H1 (cell line): ENCODE data around the gene PLEKHA5. TPM values are rescaled to one million over a fixed set of nuclear protein-coding genes. Genes with fewer than 3 reads are reported as not detected.

Experiments
- CTCF ChIA-PET: fragments of 300-600 bp; sonication (Branson Sonifier 250); formaldehyde crosslinking; loops from one replicate; lab custom pipeline; 2021; ENCODE audit not compliant: partially characterized antibody; lab: Charles Lee
- POLR2A ChIA-PET: fragments of 300-600 bp; sonication (Branson Sonifier 250); formaldehyde crosslinking; loops from one replicate; lab custom pipeline; 2021; ENCODE audit warnings: inconsistent platforms; ENCODE audit not compliant: partially characterized antibody; lab: Charles Lee
- DNase-seq, 2 experiments: peaks; one replicate each; pipeline versions ENCODE4 v3.0.0 to v3.0.0-alpha.2; 2010 to 2022; ENCODE audit warnings: low spot score in 2 of 2, low read depth in 1 of 2, mixed read lengths in 1 of 2
- FAIRE-seq: peaks from 2 replicates; lab custom pipeline; 2011; peaks lifted over from hg19 to GRCh38; lab: Jason Lieb, UNC
- H2AFZ ChIP-seq: 2 replicates; pipeline ENCODE4 v1.8.1; 2012; ENCODE audit warnings: low read length, inconsistent platforms
- H2AK5ac ChIP-seq: 2 replicates; pipeline ENCODE4 v1.6.1; 2013; ENCODE audit warnings: low read depth, low read length
- H2BK120ac ChIP-seq: replicated peaks from 2 replicates; pipeline ENCODE3; 2013; ENCODE audit warnings: low read depth, low read length, inconsistent platforms
- H2BK12ac ChIP-seq: 2 replicates; pipeline ENCODE4 v1.6.1; 2013; ENCODE audit warnings: low read depth, low read length
- H2BK15ac ChIP-seq: 2 replicates; pipeline ENCODE4 v1.6.1; 2013; ENCODE audit warnings: low read length
- H2BK20ac ChIP-seq: 2 replicates; pipeline ENCODE4 v1.6.1; 2013; ENCODE audit warnings: low read length
- H2BK5ac ChIP-seq: 2 replicates; pipeline ENCODE4 v1.6.1; 2013; ENCODE audit warnings: low read depth, low read length
- H3K14ac ChIP-seq: 2 replicates; pipeline ENCODE4 v1.6.1; 2013; ENCODE audit warnings: inconsistent platforms; ENCODE audit not compliant: insufficient read length
- H3K18ac ChIP-seq: 2 replicates; pipeline ENCODE4 v1.6.1; 2013; ENCODE audit warnings: low read length; ENCODE audit errors: extremely low read depth
- H3K23ac ChIP-seq: 2 replicates; pipeline ENCODE4 v1.6.1; 2013; ENCODE audit warnings: inconsistent platforms; ENCODE audit not compliant: insufficient read length
- H3K23me2 ChIP-seq: 2 replicates; pipeline ENCODE4 v1.6.1; 2013; ENCODE audit warnings: low read depth, low read length
- H3K27ac ChIP-seq: 2 replicates; pipeline ENCODE4 v1.6.1; 2011; ENCODE audit warnings: low read depth, low read length, inconsistent platforms
- H3K27me3 ChIP-seq, 4 experiments: replicated peaks in 1 of 4; 1 replicate in 1 of 4; 2 replicates in 3 of 4; pipeline versions ENCODE4 v1.6.1 to v1.8.1; 2011 to 2013; ENCODE audit warnings: low read length in 3 of 4, mild to moderate bottlenecking in 3 of 4, inconsistent platforms in 2 of 4, mixed read lengths in 2 of 4, moderate library complexity in 1 of 4; ENCODE audit not compliant: control insufficient read depth in 3 of 4, insufficient read depth in 3 of 4; ENCODE audit errors: extremely low read depth in 1 of 4
- H3K36me3 ChIP-seq, 4 experiments: 2 replicates each; pipeline versions ENCODE4 v1.6.1 to v1.8.1; 2011 to 2013; ENCODE audit warnings: mild to moderate bottlenecking in 4 of 4, low read length in 3 of 4, moderate library complexity in 2 of 4, control low read depth in 1 of 4, inconsistent platforms in 1 of 4; ENCODE audit not compliant: insufficient read depth in 4 of 4, control insufficient read depth in 2 of 4
- H3K4ac ChIP-seq: replicated peaks from 2 replicates; pipeline ENCODE3; 2013; ENCODE audit warnings: low read length, low read depth, mixed read lengths, inconsistent platforms; ENCODE audit not compliant: insufficient read length
- H3K4me1 ChIP-seq, 4 experiments: replicated peaks in 1 of 4; 1 replicate in 1 of 4; 2 replicates in 3 of 4; pipeline versions ENCODE4 v1.6.1 to v1.8.1; 2011 to 2013; ENCODE audit warnings: low read length in 3 of 4, inconsistent platforms in 2 of 4, mixed read lengths in 1 of 4; ENCODE audit not compliant: insufficient read depth in 4 of 4, control insufficient read depth in 3 of 4
- H3K4me2 ChIP-seq, 2 experiments: 2 replicates each; pipeline versions ENCODE4 v1.6.1 to v1.8.1; 2011 to 2013; ENCODE audit warnings: low read depth in 2 of 2, low read length in 2 of 2, control low read depth in 1 of 2, inconsistent platforms in 1 of 2, mild to moderate bottlenecking in 1 of 2; ENCODE audit not compliant: insufficient read depth in 1 of 2
- H3K4me3 ChIP-seq, 4 experiments: fragments of 200-600, 300-600 bp in 1 of 4; sonication (generic), shearing (Covaris generic), sonication (Bioruptor Twin) in 1 of 4; 2 replicates each; pipeline versions ENCODE4 v1.5.1 to v1.8.1; 2011 to 2016; ENCODE audit warnings: low read length in 4 of 4, low read depth in 3 of 4, control low read depth in 2 of 4, inconsistent platforms in 2 of 4, mild to moderate bottlenecking in 2 of 4, mixed read lengths in 1 of 4, moderate library complexity in 1 of 4; ENCODE audit not compliant: insufficient read depth in 2 of 4; ENCODE audit errors: extremely low read depth in 1 of 4
- H3K56ac ChIP-seq: replicated peaks from 2 replicates; pipeline ENCODE3; 2013; ENCODE audit warnings: low read depth, mild to moderate bottlenecking, mixed read lengths, low read length, inconsistent platforms; ENCODE audit not compliant: insufficient read length
- H3K79me1 ChIP-seq: 2 replicates; pipeline ENCODE4 v1.6.1; 2013; ENCODE audit warnings: low read depth, low read length, control low read depth
- H3K79me2 ChIP-seq, 2 experiments: 2 replicates each; pipeline versions ENCODE4 v1.6.1 to v1.8.1; 2012 to 2013; ENCODE audit warnings: low read length in 2 of 2, mild to moderate bottlenecking in 2 of 2, inconsistent platforms in 1 of 2; ENCODE audit not compliant: insufficient read depth in 2 of 2, control insufficient read depth in 1 of 2
- H3K9ac ChIP-seq, 4 experiments: replicated peaks in 1 of 4; 1 replicate in 1 of 4; 2 replicates in 3 of 4; pipeline versions ENCODE4 v1.6.1 to v1.8.1; 2011 to 2013; ENCODE audit warnings: low read depth in 3 of 4, low read length in 3 of 4, control low read depth in 2 of 4, mild to moderate bottlenecking in 2 of 4, moderate library complexity in 2 of 4, inconsistent platforms in 1 of 4; ENCODE audit errors: extremely low read depth in 1 of 4
- H3K9me3 ChIP-seq, 2 experiments: 2 replicates each; pipeline versions ENCODE4 v1.6.1 to v1.8.1; 2012 to 2013; ENCODE audit warnings: mild to moderate bottlenecking in 2 of 2, moderate library complexity in 2 of 2, control low read depth in 1 of 2, inconsistent platforms in 1 of 2, low read depth in 1 of 2, low read length in 1 of 2, mixed read lengths in 1 of 2; ENCODE audit not compliant: insufficient read depth in 2 of 2
- H4K20me1 ChIP-seq, 2 experiments: replicated peaks in 1 of 2; 2 replicates each; pipeline versions ENCODE3 to v1.8.1; 2011 to 2013; ENCODE audit warnings: inconsistent platforms in 2 of 2, low read length in 2 of 2, mild to moderate bottlenecking in 1 of 2; ENCODE audit not compliant: insufficient read depth in 2 of 2, control insufficient read depth in 1 of 2
- H4K5ac ChIP-seq: 2 replicates; pipeline ENCODE4 v1.6.1; 2013; ENCODE audit warnings: low read length, low read depth, mixed read lengths, inconsistent platforms; ENCODE audit not compliant: insufficient read length
- H4K8ac ChIP-seq: 2 replicates; pipeline ENCODE4 v1.8.0; 2013; ENCODE audit warnings: mild to moderate bottlenecking, moderate library complexity, low read length, inconsistent platforms; ENCODE audit not compliant: insufficient read depth; ENCODE audit errors: extremely low read depth
- H4K91ac ChIP-seq: replicated peaks from 2 replicates; pipeline ENCODE3; 2013; ENCODE audit warnings: low read length, mixed read lengths, inconsistent platforms; ENCODE audit not compliant: insufficient read length
- BCL11A ChIP-seq, 2 experiments: IDR thresholded peaks; one replicate each; pipeline ENCODE4 v1.6.1; 2011; ENCODE audit warnings: low read depth in 2 of 2, low read length in 2 of 2, mild to moderate bottlenecking in 2 of 2
- CBX5 ChIP-seq: fragments of 300-800, 300-1000 bp; sonication (generic); IDR thresholded peaks from 2 replicates; pipeline ENCODE4 v1.7.1; 2016; ENCODE audit warnings: antibody characterized with exemption, low read length, low read depth
- CBX8 ChIP-seq: fragments of 300-800, 300-1000 bp; sonication (generic); IDR thresholded peaks from 2 replicates; pipeline ENCODE4 v1.7.1; 2016; ENCODE audit warnings: low read depth, low read length, borderline replicate concordance
- CHD1 ChIP-seq: IDR thresholded peaks from 2 replicates; pipeline ENCODE4 v1.6.1; 2012; ENCODE audit warnings: low read depth, low read length, improper control_type of control experiment
- KDM1A ChIP-seq: fragments of 200-600, 300-600 bp; sonication (generic); IDR thresholded peaks from 2 replicates; pipeline ENCODE4 v1.7.1; 2016; ENCODE audit warnings: mild to moderate bottlenecking, low read length, borderline replicate concordance
- NANOG ChIP-seq: IDR thresholded peaks from 2 replicates; pipeline ENCODE4 v1.6.1; 2011; ENCODE audit warnings: low read length, low read depth, mild to moderate bottlenecking, inconsistent platforms; ENCODE audit not compliant: insufficient read depth, poor library complexity, severe bottlenecking
- RAD21 ChIP-seq, 2 experiments: IDR thresholded peaks in 1 of 2; conservative IDR thresholded peaks in 1 of 2; 2 replicates each; pipeline ENCODE4 v1.6.1; 2011; ENCODE audit warnings: low read depth in 2 of 2, low read length in 2 of 2, improper control_type of control experiment in 1 of 2, inconsistent platforms in 1 of 2, mild to moderate bottlenecking in 1 of 2, moderate library complexity in 1 of 2
- RFX5 ChIP-seq: IDR thresholded peaks from 2 replicates; pipeline ENCODE4 v1.6.1; 2011; ENCODE audit warnings: low read depth, low read length, improper control_type of control experiment, borderline replicate concordance
- SP4 ChIP-seq: IDR thresholded peaks from 2 replicates; pipeline ENCODE4 v1.6.1; 2012; ENCODE audit warnings: low read length, inconsistent platforms
- WGBS, 2 experiments: shearing (Covaris generic) in 1 of 2; methylation state at CpG; one replicate each; pipeline versions ENCODE4 v1.1.6 to v1.1.7; 2013 to 2015; ENCODE audit warnings: low lambda C conversion rate in 2 of 2, mixed read lengths in 2 of 2, inconsistent platforms in 1 of 2, low coverage in 1 of 2, missing lambda C conversion rate in 1 of 2; ENCODE audit not compliant: insufficient replicate concordance in 2 of 2, insufficient coverage in 1 of 2, insufficient read length in 1 of 2; ENCODE audit errors: extremely low coverage in 1 of 2, missing lambda C conversion rate in 1 of 2; 5-methylcytosine and 5-hydroxymethylcytosine counted together
- polyA plus RNA-seq, 7 experiments: library from polyadenylated mRNA; depleted of rRNA in 3 of 7; stranded (reverse) in 5 of 7; unstranded in 2 of 7; fragments of >200 nt in 5 of 7; fragments of 200-250 nt in 2 of 7; gene quantifications; 1 replicate in 5 of 7; 2 replicates in 1 of 7; 4 replicates in 1 of 7; pipeline versions ENCODE4 v1.2.1 to v1.2.3, GENCODE V29; 2011 to 2013; ENCODE audit warnings: missing spikeins in 2 of 7, mixed read lengths in 2 of 7
- total RNA-seq: library from RNA; stranded (reverse); fragmentation: NEBNext Ultra II Directional; extraction: Animal tissue kit (Norgen Biotek cat#: 25700); gene quantifications from 2 replicates; pipeline ENCODE4 v1.2.1, GENCODE V29; 2021
- TF ChIP-seq, protein P1 (sequence below): IDR thresholded peaks from 2 replicates; pipeline ENCODE4 v1.6.1; 2012; ENCODE audit warnings: inconsistent platforms

Gene PLEKHA5
- total and polyA plus RNA-seq, 2 of the 8 experiments (the other 6 are each of a cell fraction or from before 2014, with no cell fraction given): 17.2 to 66.1 TPM

DNA sequence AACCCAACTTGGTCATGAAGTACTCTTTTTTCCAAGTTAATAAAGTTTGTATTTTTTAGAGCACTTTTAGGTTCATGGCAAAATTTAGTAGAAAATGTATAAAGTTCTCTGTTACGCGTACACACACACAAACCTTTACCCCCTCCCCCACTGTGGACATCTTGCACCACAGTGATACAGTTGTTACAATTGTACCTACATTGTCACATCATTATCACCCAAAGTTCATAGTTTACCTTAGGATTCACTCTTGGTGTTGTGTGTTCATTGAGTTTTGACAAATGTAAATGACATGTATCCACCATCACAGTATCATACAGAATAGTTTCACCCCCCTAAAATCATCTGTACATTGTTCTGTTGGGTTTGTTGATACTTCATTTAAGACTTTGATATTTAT, 23.9 kb downstream of the PLEKHA5 start:
- Histone ChIP-seq H3K18ac (no peak overlapping the region), H2BK20ac (no peak overlapping the region), H3K9ac (no peak overlapping the region), H4K8ac (no peak overlapping the region), H3K27ac (no peak overlapping the region), H3K4me2 (no peak overlapping the region), H2BK12ac (no peak overlapping the region), H2BK5ac (no peak overlapping the region), H3K9me3 (no peaks in the 10 kb centered on the region), H3K14ac (no peak overlapping the region), H2AK5ac (no peak overlapping the region), H4K5ac (no peak overlapping the region), H3K23me2 (no peaks in the 10 kb centered on the region; the same call in 1 of the 2 replicates), H3K79me1 (peaks cover 3% of the 10 kb centered on the region; the same call in 1 of the 2 replicates), H2BK15ac (no peak overlapping the region), H4K91ac (no peak overlapping the region), H3K4me3 (no peak overlapping the region), H3K79me2 (peaks cover 15 to 98% of the 10 kb centered on the region in 2 experiments; a peak in 3 of 4 replicates), H3K27me3 (no peaks in the 10 kb centered on the region), H3K23ac (no peak overlapping the region), H4K20me1 (peaks cover 1 to 4% of the 10 kb centered on the region in 2 experiments), H2BK120ac (no peak overlapping the region), H3K4ac (no peak overlapping the region), H3K4me1 (peaks cover 0 to 12% (median 0%) of the 10 kb centered on the region in 4 experiments; a peak in 2 of 7 replicates), H3K56ac (no peak overlapping the region), H2AFZ (no peak overlapping the region), H3K36me3 (peaks cover 2 to 29% (median 4%) of the 10 kb centered on the region in 4 experiments; a peak in 7 of 8 replicates)
- FAIRE-seq (no peak), DNase-seq (no peak)
- WGBS, 2 experiments: 47% methylated on average over 2 of the region's 2 CpGs; no CpG with 5 or more reads in 1 of the 2 experiments
- ChIA-PET CTCF (no interaction called here), POLR2A (no interaction called here)
- TF ChIP-seq KDM1A (no peak), SP4 (no peak), CBX5 (no peak), NANOG (no peak), RAD21 (IDR thresholded peaks at IDR 0.05 in 1 of 2, conservative IDR thresholded peaks at IDR 0.05 in 1 of 2; ENCODE audit: low read depth in 2 of 2, low read length in 2 of 2) (no peak), BCL11A (IDR thresholded peaks at IDR 0.05; ENCODE audit: low read depth in 2 of 2, low read length in 2 of 2) (no peak), CBX8 (no peak), RFX5 (no peak), CHD1 (no peak)
- TF ChIP-seq, protein P1, sequence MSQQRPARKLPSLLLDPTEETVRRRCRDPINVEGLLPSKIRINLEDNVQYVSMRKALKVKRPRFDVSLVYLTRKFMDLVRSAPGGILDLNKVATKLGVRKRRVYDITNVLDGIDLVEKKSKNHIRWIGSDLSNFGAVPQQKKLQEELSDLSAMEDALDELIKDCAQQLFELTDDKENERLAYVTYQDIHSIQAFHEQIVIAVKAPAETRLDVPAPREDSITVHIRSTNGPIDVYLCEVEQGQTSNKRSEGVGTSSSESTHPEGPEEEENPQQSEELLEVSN: no peak
